NCI-H187 treated with DMSO at 0.1 percent for 48 hours (cell line): ENCODE measurements around the gene ADAM10.

Source experiments
- DNase-seq: peaks from one replicate; lab custom pipeline; 2025; lab: John Stamatoyannopoulos, UW

Gene ADAM10

DNA sequence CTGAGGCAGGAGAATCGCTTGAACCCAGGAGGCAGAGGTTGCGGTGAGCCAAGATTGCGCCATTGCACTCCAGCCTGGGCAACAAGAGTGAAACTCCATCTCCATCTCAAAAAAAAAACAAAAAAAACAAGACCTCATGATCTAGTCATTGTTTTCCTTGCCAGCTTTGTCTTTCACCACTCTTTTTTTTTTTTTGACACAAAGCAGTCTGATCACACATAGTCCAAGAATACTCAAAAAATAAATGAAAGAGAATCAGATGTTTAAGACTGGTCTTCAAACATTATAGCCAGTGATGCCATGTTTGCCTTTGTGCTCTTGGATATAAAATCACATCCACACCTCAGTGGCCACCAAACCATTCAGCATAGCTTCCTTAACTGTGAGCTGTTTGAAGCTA, 5.8 kb upstream of the ADAM10 start:
- no peak for DNase-seq

GRCh38 chr15:58752716-58753115, 3.2 kb upstream of the ADAM10 start:
- no peak for DNase-seq

DNA sequence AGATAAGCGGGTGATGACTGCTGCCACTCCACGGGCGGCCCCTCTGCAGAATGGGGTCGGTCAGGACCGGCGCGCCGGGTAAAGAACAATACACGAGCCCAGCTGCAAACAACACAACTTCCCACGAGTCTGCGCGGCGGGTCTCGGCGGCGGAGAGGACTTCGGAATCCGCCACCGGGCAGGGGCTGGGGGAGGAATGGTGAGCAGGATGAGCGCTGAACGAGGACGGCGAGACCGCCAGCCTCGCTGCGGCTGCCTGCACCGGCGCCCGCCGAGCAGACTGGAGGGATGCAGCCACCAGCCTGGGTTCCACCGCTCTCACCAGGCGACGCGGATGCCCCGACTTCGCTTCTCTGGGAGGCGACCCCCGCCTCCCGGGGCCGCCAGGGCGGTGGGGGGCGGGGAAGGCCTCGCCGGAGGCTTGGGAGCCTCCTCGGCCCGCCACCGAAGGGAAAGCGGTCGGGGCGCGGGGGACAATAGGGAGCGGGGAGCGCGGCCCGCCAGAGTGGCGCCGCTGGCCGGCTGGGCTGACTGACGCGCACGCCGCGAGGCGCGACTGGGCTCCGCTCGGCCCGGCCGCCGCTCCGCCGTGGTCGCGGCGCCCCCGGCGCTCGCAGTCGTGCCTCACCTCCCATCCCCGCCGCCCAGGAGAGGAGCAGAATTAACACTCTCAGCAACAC, 515 bp downstream of the ADAM10 start:
- no peak for DNase-seq

GRCh38 chr15:58748040-58748851, 1.3 kb downstream of the ADAM10 start:
- DNase-seq = no peak

DNA sequence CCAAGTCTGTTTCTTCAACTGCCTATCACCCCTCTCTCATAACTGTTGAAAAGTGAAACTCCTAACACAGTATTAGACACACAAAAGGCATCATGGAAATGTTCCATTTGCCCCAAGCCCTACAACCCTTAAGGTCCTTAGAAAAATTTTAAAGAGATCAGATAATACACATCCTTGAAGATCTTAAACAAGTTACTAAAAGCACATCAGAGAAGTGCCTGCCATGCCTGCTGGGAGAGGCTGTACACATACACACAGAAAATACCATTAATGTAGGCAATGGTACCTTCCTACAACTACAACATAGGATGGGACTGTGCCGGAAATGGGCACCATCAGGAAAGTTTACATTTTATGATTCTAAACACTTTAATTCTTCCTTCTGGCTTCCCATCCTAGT, 3.3 kb downstream of the ADAM10 start:
- no peak for DNase-seq

DNA sequence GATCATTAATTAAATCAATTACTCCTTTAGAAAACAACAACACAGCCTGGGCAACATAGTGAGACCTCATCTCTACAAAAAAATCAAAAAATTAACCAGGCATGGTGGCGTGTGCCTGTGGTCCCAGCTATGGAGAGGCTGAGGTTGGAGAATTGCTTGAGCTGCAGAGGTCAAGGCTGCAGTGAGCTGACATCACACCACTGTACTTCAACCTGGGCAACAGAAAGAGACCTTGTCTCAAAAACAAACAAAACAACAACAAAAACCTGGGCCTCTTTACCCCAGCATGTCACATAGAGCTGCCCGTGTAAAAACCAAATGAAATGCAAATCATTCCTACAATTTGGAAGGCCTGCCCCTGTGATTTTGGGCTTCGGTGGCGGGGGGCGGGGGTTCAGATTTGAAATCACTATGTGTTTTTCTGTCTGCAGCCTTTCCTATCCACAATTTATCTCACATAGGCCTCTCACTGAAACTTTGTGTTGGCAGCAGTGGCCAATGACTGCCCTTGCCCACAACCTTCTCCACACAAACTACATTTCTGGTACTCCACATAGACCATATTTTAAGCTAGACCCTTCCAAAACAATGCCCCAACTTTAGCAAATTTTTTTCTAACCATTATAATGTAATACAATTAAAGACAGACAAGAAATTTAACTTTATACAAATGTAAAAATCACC, 6.5 kb downstream of the ADAM10 start:
- DNase-seq = no peak

GRCh38 chr15:58742022-58742813, 7.3 kb downstream of the ADAM10 start:
- DNase-seq = no peak

DNA sequence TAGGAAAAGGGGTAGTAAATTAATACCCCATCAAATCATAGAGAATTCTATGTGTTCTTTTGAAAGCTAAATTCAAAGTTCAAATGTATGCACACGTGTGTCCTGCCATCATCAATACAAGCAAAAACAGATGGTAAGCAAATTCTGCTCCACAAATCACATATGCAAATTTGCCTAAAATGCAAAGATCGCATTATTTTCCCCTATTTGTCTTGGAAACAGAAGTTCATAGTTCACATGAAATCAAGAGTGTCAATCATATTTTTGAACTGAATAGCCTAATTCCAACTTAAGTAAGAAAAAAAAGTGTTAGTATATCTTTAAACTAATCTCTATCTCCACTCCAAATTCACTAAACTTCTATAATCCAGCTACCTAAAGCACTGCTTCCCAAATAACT, 8.5 kb downstream of the ADAM10 start:
- DNase-seq = no peak

DNA sequence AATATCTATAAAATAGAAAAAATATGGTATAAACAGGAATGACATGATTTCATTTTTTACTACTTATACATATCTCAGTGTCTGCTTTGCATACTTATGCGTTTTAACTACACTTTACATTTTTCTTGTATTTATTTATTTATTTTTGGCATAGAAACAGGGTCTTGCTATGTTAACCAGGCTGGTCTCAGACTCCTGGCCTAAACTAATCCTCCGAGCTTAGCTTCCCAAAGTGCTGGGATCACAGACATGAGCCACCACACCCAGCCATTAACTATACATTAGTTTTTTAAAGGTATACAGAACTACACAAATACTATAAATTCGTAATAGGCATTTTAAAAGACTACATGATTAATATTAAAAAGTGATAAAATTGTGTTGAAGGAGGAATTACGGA, 9.1 kb downstream of the ADAM10 start:
- DNase-seq = no peak

DNA sequence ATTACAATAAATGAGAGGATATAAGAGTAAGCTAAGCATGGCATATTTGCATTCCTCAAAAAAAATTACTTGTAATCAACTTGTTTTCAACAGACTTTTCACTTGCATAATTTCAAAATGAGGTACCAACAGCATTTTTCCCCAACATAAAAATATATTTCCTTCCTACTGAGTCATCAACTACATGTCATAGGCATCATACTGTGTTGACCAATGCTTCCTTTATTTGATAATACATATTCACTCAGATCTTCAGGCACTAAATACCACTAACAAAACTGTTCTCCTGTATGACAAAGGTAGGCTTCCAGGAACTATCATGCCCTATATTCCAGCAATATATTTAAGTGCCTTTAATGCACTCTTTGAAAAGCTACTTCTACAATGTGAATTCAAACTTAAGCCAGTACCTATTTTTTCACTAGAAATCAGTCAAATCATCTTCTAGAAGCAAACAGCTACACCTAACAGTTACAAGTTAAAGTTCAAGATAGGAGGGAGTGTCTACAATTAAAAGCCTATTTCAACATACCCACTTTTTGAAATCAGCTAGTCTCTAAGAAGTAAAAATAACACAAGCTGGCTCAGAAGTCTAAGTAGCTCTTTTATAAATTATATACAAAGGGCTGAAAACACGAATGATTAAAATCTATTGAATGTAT, 11.3 kb downstream of the ADAM10 start:
- no peak for DNase-seq

- no peak for DNase-seq
Measured at GRCh38 chr15:58737298-58737697, 12.2 kb downstream of the ADAM10 start.

- no peak for DNase-seq
Measured at GRCh38 chr15:58736018-58736643, 13.4 kb downstream of the ADAM10 start.

DNA sequence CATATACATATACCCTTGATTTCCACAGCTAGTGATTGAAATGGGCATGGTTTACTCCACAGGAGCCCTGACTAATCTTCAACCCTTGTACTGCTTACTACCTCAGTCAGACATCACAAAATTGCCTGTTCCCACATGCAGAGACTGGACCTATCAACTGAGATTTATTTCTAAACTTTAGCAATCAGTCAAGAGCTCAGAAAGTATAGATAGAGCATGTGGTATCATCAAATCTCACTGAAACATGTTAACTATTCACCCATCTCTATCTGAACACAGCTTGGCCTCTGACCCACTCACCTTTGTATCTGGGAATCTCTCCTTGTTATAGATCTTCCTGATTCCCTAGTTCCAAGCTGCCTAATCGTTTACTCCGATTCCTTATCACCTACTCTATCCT, 14.6 kb downstream of the ADAM10 start:
- no peak for DNase-seq

- no peak for DNase-seq
Measured at GRCh38 chr15:58732625-58733363, 16.7 kb downstream of the ADAM10 start.

- no peak for DNase-seq
Measured at GRCh38 chr15:58731756-58732535, 17.6 kb downstream of the ADAM10 start.

DNA sequence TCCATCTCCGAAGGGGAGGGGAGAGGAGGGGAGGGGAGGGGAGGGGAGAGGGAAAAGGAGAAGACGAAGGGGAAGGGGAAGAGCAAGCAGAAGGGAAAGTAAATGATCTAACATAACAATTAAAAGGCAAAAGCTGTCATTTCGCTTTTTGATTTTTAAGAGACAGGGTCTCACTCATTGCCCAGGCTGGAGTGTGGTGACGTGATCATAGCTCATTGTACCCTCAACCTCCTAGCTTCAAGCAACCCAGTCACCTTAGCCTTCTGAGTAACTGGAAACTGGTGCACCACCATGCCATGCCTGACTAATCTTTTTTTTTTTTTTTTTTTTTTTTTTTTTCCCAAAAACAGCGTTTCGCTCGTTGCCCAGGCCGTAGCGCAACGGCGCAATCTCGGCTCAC, 22.6 kb downstream of the ADAM10 start:
- DNase-seq = no peak

DNA sequence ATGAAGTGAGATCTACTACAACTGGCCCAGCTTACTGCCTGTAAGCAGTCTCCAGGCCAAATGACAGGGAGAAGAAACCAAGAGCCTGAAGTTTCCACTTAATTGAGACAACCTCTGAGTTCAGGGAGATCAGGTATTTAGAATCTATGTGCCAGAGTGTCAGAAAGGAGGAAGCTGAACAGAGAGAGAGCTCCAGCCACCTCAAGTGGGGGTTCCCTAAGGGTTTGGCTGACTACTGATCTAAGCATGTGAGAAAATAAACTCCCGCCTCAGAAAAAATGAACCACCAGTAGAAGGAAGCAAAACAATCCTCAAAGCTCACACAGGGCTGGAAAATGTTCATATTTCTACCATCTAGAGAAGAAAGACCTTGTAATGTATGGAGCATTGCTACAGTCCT, 25.0 kb downstream of the ADAM10 start:
- no peak for DNase-seq

DNA sequence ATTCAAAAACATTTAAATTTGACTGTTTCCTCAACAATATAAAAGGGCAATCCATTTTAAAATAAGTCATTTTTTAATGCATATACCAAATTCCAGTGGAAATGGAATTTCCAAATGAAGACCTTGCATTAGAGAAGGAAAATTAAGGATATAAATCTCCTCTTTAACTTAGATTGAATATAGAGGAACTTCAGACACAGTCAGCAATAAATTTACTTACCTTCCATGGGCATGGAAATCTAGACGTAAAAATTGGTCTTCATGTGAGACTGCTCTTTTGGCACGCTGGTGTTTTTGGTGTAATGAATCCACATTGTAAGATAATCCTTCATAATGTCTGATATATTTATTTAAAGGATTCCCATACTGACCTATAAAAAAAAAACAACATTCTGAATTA, 32.1 kb downstream of the ADAM10 start:
- no peak for DNase-seq

DNA sequence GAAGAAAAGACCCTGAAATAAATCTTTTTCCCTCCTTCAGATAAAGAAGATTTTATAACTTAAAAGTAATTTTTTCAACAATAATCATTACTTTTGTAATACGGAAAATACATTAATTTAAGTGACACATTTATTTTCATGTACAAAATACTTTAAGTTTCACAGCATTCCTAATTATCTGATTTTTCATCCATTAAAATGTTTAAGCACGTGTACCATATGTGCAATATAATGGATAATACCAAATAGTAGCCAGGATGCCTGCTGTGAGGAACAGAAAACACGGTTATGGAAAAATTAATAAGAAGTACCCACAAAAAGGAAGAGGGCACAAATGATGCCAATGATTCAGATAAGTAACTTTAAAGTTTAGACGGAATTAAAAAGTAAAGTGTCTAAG, 33.5 kb downstream of the ADAM10 start:
- no peak for DNase-seq
